Measurements from ENCODE around the gene GAST.
"Not testable (repeated sequence)": the region's sequence is repeated elsewhere in the genome, so short reads cannot be mapped to it uniquely, and the experiment has no call there.

Gene GAST

GRCh38 chr17:41684035-41684434 lies 28.1 kb upstream of the GAST start:
- DNase-seq, result no peak

- DNase-seq, result not testable (repeated sequence)
Measured at GRCh38 chr17:41685753-41686152, 26.4 kb upstream of the GAST start.

- no peak for DNase-seq
Measured at GRCh38 chr17:41686281-41686680, 25.9 kb upstream of the GAST start.

GRCh38 chr17:41687828-41688640 lies 24.1 kb upstream of the GAST start:
- DNase-seq, result peak; percentile 87

GRCh38 chr17:41688641-41689496 lies 23.3 kb upstream of the GAST start, which contains the start of gene EIF1:
Gene EIF1 (plus strand): TSS chr17:41688885. CDS start chr17:41689039, 154 bp downstream.
- DNase-seq, result peak; percentile 100

GRCh38 chr17:41689497-41690299 lies 22.4 kb upstream of the GAST start:
- DNase-seq, result peak; percentile 74

- DNase-seq, result no peak
Measured at GRCh38 chr17:41690497-41690896, 21.6 kb upstream of the GAST start.

- no peak for DNase-seq
Measured at GRCh38 chr17:41691031-41691777, 20.9 kb upstream of the GAST start.

GRCh38 chr17:41692722-41693521 lies 19.2 kb upstream of the GAST start:
- no peak for DNase-seq

GRCh38 chr17:41695134-41695661 lies 16.9 kb upstream of the GAST start:
- no peak for DNase-seq

- peak; percentile 89 for DNase-seq
Measured at GRCh38 chr17:41695954-41696757, 16.0 kb upstream of the GAST start.

- DNase-seq, result no peak
Measured at GRCh38 chr17:41697122-41697962, 14.8 kb upstream of the GAST start.

GRCh38 chr17:41700843-41701242 lies 11.3 kb upstream of the GAST start:
- not testable (repeated sequence) for DNase-seq

GRCh38 chr17:41702712-41703111 lies 9.4 kb upstream of the GAST start:
- DNase-seq, result no peak

GRCh38 chr17:41705271-41705991 lies 6.7 kb upstream of the GAST start:
- no peak for DNase-seq

GRCh38 chr17:41707803-41708669 lies 4.1 kb upstream of the GAST start:
- DNase-seq, result no peak

GRCh38 chr17:41710472-41711090 lies 1.6 kb upstream of the GAST start:
- DNase-seq, result no peak
